CD4-positive, alpha-beta T cell treated with Interleukin-4 for 1 hour (primary cell): ENCODE data around the gene HOXA5.

Experiments used
- DNase-seq, 2 donors: peaks; one replicate each; pipeline ENCODE4 v3.0.0-alpha.2; 2020 to 2022

The HOXA5 gene

DNA sequence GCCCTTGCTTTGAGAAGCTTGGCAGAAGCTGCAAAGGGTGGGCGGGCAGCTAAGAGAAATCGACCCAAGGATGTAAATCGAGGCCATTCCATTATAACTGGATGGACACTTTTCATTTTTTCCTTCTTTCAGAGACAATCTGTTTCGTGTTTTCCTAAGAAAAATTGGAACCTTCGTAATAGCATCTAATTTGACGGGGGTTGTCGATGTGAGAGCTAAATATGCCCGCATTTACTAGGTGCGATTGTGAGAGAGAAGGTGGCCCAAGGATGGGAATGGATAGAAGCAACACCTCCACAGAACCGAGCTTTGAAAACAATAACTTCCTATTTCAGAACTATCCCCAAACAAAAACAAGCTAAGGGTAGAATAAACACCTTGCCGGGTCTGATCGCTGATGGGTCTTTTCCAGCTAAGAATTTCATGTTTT is 12.1 kb downstream of the HOXA5 start:
- no peak for DNase-seq

DNA sequence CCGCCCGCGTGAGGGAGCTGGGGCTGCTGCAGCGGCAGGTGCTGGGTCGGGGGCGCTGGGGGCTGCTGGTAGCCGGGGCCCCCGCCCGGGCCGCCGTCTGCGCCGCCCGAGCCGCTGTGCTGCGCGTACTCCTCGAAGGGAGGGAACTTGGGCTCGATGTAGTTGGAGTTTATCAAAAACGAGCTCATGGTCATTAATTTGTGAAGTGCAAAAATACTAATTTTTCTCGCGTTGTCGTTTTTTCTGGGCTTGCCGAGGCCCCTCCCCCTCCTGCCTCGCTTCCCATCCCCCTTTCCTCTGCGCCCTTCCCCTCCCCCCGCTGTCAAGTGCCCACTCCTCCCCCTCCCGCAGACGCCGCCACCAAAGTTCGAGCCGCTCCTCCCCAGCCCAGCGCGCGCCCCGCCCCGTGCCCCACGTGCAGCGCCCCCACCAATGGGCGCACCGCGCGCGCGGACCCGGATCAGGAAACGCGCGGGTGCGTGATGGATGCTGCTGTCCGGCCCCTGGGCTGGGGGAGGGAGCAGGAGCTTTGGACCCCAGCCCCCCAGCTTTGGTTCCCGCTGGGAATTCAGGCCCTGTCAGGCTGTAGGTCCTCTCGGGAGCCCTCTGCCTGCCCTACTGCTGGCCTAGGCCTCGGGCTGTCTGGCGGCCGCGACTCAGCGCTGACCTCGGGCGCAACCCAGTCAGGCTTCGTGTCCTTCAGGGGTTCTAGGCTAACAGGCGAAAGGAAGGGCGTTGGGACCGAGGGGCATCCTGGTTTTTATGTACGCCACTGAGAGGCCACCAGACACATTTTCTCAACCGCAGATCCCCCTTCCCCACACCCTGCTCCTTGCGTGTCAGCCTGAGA is 12.7 kb downstream of the HOXA5 start, which contains the start of gene HOXA4:
Gene HOXA4 (minus strand): TSS at position 218 of the 850 bp plus-strand sequence. CDS start 24 bp downstream, at position 194.
- DNase-seq = peak; percentile 77 to 87

DNA sequence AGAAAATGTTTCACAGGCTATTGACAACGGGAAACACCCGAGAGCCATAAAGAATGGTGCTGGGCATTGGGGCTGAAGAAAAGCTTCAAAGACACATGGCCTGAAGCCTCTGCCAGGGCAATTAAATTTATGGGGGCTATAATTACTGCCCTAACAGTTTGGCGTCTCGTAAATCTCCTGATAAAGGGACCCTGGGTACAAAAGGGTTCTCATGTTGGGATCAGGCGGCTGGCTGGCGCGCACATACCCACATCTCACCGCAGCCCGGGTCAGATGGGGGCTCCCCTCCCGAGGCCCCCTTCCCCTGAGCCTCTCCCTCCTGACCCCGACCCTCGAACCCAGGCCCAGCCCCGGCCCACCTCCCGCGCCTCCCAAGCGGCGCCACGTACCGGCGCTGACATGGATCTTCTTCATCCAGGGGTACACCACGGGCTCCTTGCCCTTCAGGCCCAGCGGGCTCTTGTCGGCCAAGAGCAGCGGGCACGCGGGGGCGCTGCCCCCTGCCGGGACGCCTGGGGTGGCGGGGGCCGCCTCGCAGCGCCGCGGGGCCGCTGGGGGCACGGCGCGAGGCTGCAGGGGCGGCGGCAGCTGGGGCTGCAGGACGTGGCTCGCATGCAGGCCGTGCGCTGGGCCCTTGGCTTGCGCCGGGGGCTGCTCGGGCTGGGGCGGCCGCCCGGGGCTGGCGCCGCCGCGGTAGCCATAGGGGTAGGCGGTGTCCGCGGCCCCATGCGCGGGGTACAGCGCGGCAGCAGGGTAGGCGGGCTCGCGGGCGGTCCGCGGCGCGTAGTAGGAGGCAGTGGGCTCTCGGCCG is 13.5 kb downstream of the HOXA5 start:
- no peak for DNase-seq

DNA sequence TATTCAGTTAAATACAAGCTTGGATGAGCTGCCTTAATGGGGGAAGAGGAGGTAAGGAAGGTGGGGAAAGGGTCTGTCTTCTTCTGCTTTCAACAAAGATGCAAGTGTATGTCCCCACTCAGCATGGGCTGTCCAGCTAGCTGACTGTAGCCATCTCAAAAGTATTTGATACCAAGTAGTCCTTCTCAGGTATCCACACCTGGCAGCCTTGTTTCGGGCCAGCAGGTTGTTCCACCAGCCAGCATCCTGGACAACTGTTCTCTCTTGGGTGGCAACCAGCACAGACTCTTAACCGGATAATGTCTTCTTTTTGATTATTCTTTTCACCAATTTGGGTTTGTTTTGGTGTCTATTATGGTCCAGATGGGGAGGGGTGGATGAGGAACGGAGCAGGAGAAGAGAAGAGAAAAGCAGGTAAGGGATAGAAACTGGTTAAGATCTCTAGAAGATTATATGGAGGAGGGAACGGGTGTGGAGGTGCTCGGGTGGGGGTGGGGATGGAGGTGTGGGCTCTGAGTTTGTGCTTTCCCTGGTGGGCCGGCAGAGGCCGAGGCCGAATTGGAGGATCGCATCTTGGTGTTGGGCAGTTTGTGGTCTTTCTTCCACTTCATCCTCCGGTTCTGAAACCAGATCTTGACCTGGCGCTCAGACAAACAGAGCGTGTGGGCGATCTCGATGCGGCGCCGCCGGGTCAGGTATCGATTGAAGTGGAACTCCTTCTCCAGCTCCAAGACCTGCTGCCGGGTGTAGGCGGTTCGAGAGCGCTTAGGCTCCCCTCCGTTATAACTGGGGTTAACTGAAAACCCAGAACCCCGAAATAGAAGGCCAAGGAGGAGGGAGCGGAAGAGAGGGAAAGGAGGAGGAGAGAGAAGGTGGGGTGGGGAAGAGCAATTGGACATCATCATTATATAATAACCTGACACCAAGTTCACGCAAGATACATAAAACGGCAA is 14.4 kb downstream of the HOXA5 start:
- DNase-seq = no peak

DNA sequence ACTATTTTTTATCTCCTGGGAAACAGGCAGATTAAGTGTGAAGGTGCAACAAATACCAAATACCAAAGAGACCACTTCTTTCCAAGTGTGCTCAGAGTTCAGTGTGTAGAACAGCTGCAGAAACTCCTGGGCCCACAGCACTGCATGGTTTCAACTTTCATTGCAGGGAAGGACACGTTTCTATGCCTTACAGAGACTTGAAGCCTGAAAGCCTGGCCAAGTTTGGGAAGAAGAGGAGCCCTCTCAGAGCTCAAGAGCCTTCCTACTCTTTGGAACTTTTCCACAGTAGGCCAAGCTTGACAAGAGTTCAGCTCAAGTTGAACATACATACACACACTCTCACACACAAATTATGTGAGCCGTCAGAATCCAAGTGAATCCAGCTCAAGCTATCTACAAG is 15.4 kb downstream of the HOXA5 start:
- DNase-seq = no peak

DNA sequence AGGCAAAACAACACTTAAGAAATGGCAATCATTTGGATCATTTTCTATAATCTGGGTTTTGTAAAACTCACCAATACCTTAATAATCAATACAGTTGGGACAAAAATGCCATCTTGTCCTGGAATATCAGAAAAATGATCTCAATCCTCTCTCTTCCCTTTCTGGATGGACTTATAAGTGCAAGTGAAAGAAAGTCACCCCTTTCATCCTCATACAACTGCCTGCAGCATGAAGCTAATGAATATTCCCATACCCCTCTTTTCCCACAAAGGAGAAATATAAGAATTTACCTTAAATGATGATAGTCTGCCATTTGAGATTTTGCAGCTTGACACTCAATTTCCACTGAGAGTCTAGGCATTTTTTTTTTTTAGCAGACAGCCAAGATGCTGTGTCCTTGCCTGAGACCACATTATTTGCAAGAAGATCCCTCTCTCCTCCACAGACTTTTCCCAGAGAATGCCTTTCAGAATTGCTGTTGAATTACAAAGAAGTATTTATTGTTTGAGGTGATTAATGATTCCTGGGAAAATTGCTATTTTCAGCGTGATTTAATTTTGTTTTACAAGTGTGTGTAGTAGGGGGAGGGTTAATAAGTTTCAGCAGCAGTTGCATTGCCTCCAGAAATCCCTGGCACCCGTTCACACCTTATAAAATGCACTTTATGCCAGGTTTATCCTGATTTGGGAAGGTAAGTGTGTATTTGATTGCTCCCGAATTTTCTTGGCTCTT is 16.7 kb downstream of the HOXA5 start:
- no peak for DNase-seq

DNA sequence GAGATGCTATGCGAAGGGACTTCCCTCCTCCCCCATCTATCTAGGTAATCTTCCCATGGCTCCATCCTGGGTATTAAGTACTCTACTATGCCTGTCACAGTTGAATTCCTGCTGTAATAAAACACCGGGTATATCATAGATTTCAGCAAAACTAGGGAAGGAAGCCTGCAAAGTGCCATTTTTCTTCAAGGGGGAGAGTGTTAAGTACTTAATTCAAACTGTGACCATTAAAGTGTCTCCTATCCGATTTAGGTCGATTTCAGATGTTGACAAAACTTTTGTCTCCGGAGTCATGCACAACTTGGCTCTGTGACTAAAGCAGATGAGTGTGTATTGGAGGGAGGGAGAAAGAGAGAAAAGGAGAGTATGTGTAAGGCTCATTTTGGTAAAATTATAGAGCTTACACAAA is 17.5 kb downstream of the HOXA5 start:
- no peak for DNase-seq

DNA sequence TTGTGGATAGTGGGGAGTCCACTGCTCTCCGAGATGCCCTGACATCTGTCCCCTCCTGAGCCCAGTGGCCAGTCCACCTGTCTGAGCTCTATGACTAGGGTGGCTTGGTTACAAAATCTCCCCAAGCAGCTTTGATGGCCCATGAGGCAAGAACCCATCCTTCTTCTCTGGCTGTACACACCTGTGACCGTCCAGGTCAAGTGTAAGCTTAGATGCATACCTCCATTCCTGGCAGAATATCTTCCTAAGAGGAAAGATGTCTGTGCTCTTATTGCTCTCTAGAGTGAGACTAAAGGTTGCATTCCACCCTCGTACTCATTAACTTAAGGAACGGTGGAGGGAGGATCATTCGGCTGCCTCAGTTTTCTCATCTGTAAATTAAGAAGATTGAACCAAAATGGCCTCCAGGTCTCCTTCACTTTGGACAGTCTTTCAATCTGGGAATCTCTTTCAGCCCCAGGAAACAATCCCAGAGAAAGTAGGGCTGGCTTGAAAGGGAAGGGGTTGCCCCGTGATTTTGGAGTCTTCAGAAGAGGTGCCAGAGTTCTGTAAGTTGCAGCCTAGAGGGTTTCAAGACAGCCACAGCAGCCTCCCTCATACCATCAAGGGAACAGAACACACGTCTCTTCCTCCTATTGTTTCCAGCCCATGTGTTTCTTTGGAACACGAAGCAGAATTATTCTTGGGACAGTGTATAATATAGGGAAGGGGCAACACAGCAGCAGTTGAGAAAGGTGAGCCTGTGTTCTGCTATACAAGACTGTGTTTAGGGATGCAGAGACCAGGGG is 18.4 kb downstream of the HOXA5 start:
- no peak for DNase-seq

DNA sequence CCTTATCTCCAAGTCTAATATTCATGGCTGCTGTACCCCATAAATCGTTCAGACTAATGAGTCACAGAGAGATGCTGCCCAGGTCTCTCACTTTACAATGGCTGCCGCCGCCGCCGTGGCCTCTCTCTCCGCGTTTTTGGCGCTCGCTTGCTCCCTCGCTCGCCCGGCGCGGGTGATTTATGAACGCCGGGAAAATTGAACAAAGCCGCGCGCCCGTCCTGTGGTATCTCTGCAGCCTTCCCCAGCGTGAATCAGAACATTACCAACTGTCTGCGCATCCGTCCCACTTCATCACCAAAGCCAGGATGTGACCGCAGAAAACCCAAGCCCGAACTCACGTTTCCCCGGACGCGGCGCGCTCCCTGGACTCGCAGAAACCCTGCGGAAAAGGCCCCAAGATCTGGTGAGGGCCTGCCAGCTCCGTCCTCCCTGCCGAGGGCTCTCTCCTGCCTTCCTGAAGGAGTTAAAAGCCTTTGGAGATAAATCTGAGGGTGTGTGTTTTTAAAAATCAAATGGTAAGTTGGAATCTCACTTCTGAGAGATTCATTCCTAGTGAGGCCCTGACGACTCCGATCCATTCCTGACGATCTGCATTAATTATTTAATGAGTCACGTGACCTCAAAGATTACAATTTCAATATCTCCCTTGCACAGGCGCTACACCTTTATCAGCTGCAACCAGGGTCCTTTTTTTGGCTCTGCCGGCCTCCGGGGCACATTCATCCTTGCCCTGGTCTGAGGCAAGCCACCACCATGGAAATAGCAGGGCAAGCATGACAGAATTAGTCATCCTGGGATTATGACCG is 19.2 kb downstream of the HOXA5 start:
- DNase-seq = no peak

DNA sequence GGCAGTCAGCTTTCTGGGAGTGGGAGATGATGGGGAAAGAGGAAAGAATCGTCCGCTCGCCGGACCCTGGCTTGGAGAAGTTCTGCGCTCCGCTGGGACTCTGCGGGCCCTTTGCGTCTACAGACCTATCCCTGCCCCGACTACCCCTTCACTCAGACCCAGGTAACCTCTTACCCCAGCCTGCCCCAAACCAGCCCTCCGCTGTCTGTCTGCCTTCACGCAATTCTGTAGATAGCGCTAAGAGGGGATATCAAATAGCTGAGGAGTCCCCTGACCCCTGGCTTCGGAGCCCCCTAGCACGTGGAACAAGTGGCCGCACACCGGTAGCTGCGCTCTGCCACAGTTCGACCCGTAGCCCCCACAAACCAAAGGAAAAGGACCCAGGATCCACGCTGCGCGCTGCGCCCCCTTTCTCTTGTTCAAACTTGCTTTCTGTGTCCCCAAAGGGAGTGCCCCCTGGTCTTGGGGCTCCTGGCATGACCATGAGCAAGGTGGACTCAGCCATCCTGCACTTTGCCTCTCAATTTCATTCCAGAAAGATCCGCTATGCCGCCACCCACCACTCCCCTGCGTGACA is 19.9 kb downstream of the HOXA5 start:
- no peak for DNase-seq

DNA sequence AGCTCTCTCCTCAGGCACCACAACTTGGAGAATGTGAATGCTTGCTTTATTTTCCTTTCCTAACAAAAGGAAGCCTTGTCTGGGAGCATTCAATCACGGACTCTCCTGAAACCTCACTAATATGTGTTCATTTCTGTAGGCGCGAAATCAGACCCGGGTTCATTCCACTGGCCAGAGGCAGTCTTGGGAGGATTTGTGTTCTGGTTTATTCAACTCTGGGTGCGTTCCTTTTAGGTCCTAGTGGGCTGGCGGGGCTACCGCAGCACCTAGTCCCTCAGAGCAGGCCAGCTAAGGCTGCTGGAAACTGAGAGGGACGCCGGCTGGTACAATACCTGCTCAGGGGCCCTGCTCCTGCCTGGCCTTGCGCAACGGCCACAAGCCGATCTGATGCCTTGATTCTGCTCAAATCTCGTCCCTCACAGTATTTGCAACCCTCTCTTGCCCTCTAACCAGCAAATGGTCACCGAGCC is 20.4 kb downstream of the HOXA5 start:
- no peak for DNase-seq

DNA sequence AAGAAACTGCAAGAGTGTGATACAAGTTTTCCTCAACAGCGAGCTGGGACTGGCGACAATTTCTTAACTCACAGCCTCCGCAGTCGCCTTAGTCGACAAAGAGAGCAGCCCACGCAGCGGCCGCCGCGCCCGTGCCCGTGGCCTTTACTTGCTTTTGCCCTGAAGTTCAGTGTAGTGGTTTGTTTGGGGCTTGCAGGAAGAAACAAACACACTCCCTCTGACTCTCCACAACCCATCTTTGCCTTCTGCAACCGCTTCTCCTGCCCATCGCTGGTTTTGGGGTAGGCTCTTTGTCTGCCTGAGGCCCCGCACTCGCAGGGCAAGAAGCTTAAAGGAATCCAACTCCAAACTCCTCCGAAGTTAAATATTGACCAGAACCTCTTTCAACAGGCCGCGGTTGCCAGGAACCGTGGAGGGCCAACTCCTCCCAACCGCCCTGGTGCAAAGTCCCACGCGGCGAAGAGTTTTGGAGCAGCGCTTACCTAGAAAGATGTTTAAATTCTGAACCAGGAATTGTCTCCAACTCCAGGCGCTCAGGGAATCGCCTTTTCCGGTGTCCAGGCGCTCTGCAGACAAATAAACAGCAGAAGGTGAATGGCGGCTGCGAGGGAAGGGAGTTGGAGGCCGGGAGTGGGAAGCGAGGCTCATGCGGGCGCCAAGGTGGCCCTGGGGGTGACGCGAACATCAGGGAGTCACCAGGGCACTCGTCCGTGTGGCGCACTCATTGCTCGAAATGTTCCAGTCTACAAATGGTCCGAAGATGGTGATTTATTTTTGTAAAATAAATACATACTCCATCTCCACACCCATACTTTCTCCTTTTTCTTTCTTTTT is 21.2 kb downstream of the HOXA5 start:
- no peak for DNase-seq

DNA sequence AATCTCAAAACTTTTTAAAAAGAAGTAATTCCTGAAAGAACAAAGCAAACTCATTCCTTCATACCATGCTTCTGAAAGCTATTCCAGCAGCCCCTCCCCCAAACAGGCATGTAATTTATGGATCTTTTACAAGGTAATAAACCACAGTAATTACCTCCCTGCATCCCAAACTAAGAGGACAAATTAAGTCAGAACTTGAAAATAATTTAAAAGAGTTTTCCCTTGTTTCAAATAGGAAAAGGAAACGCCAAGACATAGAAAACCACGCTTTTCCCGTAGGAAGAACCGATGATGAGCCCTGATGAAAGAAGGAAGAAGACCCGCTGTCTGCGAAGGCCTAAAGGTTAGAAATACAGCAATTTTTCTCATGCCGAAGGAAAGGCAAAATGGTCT is 21.8 kb downstream of the HOXA5 start:
- no peak for DNase-seq

DNA sequence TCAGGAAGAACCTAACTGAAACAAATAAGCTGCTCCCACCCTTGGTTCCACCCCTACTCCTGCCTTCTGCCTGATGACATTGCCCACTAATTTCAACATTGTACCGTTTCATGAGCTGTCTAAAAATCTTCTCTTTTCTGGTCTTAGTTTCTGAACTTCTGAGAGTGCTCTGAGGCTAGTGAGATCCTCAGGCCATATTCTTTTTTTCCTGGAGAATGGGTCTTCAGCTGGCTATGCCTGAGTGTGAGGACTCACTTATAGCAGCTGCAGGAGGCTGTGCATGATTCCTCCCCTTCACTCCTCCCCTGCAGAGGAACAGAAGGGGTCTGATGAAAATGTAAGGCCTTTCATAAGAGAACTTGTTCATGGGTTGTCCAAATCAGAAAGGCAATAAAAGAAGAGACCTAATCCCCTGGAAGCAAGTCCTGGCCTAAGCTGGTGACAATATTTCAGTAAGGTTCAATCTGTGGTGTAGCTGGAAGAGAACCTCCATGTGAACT is 24.0 kb downstream of the HOXA5 start:
- DNase-seq = no peak

DNA sequence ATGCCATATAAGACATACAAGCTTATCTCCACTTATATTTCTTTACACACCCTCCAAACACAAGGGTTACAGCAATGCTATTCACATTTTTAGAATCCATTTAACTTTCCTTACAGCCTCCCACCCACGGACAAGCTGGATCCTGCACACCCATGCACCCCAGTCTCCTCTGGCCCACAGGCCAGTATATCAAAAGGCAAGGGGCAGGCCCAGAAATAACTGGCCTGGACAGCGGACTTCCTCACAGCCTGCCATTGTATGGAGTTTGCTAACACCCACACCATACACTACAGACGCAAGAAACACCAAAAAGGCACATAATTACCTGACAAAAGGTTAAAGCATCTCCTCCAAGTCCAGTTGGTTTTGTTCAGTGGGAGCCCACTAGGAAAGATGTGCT is 24.9 kb downstream of the HOXA5 start:
- DNase-seq = no peak

DNA sequence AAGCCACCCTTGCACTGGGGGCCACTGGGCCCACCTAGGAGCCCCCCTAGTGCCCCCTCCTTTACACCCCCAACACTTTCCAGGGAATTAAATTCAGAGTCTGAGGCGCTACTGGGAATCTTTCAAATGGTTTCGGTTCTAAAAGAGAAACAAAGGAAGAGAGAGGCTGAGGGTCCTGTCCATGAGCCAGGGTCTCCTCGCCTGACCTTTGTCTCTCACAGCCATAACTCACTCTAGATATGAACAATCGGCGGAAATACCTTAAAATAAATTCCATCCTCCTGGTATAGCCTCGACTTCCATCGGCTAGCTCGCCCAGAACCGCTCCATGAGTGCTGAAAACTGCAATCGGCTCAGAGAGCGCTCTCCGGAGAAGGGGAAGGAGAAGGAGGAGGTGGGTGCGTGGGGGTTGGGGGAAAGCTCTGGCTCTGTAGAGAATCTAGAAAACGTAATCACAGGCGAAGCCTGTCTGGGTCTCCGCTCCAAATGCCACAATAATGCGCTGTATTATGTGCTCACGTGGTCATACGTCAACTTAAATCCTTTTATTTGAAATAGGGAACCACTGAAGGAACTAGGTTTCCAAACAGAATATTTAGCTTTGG is 25.5 kb downstream of the HOXA5 start:
- no peak for DNase-seq

DNA sequence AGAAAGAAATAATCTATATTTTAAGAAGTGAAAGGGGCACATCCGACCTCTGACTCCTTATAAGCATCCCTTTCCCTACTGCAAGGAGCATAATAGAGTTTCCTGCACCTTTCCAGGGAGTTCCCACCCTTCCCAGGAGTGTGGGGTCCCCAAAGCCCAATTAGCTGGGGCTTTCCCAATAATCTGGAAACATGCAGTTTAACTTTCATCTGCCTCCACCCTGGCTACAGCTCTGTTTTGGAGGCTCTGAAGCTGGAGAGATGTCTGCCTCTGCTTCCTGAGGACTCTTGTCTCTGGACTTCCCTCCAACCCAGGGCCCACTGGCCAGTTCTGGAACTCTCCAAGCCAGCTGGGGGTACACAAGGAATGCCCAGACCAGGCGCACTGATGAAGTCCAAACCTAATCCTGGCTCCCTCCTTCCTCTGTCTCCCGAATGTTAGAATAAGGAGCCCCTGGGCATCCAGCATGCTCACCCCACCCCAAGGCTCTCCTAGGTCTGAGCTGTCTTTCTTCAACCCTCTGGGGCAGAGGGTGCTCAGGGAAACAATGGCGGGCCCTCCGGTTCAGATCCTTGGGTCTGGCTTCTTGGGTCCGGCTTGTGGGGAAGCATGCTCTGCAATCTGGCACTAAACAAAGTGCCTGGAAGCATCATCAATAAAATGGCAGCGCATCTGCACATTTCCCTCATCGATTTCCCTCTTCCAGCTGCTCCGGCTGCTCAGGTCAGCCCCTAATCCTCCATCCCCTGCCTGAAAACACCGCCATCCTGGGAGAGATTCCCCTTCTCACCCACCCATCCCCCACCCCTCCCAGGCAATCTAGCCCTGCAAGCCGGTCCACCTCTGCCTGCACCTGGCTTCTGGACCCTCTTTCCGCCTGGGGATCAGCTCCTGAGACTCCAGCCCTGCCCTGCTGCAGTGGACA is 26.3 kb downstream of the HOXA5 start:
- no peak for DNase-seq
